HEK293T (cell line): ENCODE data around the gene FRMD4B.

ENCODE experiments used
- ARNT ChIP-seq: fragments of 450-650 bp; IDR thresholded peaks from 2 replicates; pipeline ENCODE4 v1.6.1; 2017; ENCODE audit warnings: mild to moderate bottlenecking
- BHLHE40 ChIP-seq: fragments of 450-650 bp; IDR thresholded peaks from 2 replicates; pipeline ENCODE4 v1.6.1; 2016; ENCODE audit warnings: mild to moderate bottlenecking, moderate library complexity, borderline replicate concordance
- CTBP1 ChIP-seq: fragments of 450-650 bp; IDR thresholded peaks from 2 replicates; pipeline ENCODE4 v1.6.1; 2016; ENCODE audit warnings: borderline replicate concordance
- ELF4 ChIP-seq: fragments of 450-650 bp; IDR thresholded peaks from 2 replicates; pipeline ENCODE4 v1.6.1; 2017; ENCODE audit warnings: antibody characterized with exemption
- FOXA1 ChIP-seq: fragments of 450-650 bp; IDR thresholded peaks from 2 replicates; pipeline ENCODE4 v1.6.1; 2016; ENCODE audit warnings: mild to moderate bottlenecking
- FOXK2 ChIP-seq: fragments of 450-650 bp; IDR thresholded peaks from 2 replicates; pipeline ENCODE4 v1.6.1; 2016; ENCODE audit warnings: mild to moderate bottlenecking
- FOXM1 ChIP-seq: fragments of 450-650 bp; IDR thresholded peaks from 2 replicates; pipeline ENCODE4 v1.6.1; 2017; ENCODE audit warnings: mild to moderate bottlenecking, borderline replicate concordance
- HDGF ChIP-seq: fragments of 450-650 bp; IDR thresholded peaks from 2 replicates; pipeline ENCODE4 v1.6.1; 2017; ENCODE audit warnings: antibody characterized with exemption, borderline replicate concordance
- L3MBTL2 ChIP-seq: fragments of 450-650 bp; conservative IDR thresholded peaks from 2 replicates; pipeline ENCODE4 v1.6.1; 2016; ENCODE audit warnings: mild to moderate bottlenecking
- LEF1 ChIP-seq: fragments of 450-650 bp; IDR thresholded peaks from 2 replicates; pipeline ENCODE4 v1.6.1; 2017; ENCODE audit warnings: mild to moderate bottlenecking, borderline replicate concordance
- SUZ12 ChIP-seq: fragments of 450-650 bp; IDR thresholded peaks from 2 replicates; pipeline ENCODE4 v1.6.1; 2016; ENCODE audit warnings: mild to moderate bottlenecking
- TF ChIP-seq, protein P1 (sequence below): fragments of 450-650 bp; IDR thresholded peaks from 2 replicates; pipeline ENCODE4 v1.6.1; 2016

DNA sequence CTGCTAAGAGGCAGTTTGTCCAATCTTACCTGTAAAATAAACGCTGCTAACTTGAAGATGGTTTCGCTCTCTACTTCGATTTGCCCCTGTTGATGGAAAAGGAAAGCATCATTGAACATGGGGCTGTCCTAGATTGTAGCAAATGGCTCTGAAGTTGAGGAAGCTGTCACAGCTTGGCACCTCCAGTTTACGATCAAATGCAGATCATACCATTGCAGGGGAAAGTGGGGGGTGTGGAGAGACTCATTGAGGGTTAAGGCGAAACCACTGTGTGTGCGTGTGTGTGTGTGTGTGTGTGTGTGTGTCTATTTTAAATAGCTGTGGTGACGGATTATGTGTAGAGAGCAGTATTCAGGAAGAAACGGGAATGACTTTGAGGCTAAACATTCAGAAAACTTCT is 135.9 kb downstream of the FRMD4B start:
- TF ChIP-seq ELF4 (no peak), SUZ12 (no peak), FOXM1 (no peak), CTBP1 (no peak), FOXK2 (no peak), BHLHE40 (peak; percentile 56; the same call in 1 of the 2 replicates), FOXA1 (no peak), ARNT (no peak), L3MBTL2 (no peak), HDGF (no peak), LEF1 (no peak)
- TF ChIP-seq, protein P1, sequence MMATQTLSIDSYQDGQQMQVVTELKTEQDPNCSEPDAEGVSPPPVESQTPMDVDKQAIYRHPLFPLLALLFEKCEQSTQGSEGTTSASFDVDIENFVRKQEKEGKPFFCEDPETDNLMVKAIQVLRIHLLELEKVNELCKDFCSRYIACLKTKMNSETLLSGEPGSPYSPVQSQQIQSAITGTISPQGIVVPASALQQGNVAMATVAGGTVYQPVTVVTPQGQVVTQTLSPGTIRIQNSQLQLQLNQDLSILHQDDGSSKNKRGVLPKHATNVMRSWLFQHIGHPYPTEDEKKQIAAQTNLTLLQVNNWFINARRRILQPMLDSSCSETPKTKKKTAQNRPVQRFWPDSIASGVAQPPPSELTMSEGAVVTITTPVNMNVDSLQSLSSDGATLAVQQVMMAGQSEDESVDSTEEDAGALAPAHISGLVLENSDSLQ, result peak; percentile 67
